HG03060 (cell line): ENCODE results near the gene CERK.

Source experiments
- ATAC-seq: cut with Tn5 transposase; IDR thresholded peaks from one replicate; pipeline ENCODE4 v1.9.1; 2021; ENCODE audit warnings: low read depth, moderate number of reproducible peaks; ENCODE audit not compliant: unreplicated experiment

Gene CERK

DNA sequence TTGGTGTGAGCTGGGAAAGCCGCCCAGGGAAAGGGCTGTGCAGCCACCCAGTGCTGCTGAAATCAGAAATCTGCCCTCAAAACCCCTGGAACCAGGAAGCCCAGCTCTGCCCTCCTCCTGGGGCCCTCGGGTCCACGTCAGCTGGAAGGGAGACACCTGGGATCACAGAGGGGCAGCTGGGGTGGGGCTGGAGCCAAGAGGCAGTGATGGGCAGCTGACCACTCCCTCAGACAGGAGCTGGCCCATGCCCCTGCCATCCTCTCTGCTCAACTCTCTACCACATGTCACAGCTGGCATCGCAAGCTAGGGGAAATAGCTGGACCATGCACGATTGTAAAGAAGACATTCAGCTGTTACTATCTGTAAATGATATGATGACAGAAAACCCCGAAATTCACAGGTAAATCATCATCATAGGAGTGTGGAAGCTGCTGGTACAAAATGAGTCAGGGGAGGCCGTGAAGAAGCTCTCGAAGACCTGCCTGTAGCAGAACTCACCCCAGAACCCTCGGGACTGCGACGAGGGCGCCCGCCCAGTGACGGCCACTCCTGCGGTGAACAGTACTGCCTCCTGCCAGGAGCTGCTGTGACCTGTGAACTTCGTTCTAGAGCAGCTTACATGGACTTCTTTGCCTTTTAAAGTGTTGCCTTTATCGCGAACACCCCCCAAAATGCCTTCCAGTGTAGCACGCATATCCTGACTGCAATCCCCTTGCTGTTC, 55.9 kb downstream of the CERK start:
- ATAC-seq = no peak

GRCh38 chr22:46681010-46681409, 57.0 kb downstream of the CERK start:
- no peak for ATAC-seq

DNA sequence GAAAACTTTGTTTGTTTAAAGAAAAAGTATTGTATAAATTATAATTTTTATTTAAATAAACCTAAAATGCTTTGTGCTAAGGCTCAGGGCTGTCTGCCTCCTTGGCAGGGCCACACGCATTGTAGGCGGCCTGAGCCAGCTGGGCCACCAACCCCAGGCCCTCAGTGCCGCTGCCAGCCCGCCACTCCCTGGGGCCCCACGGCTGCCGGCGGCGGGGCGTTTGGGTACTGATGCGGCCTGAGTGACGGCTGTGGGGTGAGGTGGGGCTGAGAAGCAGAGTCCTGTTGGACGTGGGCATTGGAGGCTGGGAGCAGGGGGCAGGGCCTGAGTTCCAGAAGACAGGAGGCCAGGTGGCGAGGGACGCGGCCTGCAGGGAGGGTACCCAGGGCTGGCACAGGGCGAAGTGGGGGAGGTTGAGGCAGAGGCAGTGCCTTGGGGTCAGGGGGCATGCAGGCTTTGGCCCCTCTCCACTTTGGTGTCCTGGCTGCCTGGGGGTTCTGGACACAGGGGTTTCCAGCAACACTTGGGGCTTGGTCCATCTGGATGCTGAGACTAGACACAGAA, 58.3 kb downstream of the CERK start:
- no peak for ATAC-seq

DNA sequence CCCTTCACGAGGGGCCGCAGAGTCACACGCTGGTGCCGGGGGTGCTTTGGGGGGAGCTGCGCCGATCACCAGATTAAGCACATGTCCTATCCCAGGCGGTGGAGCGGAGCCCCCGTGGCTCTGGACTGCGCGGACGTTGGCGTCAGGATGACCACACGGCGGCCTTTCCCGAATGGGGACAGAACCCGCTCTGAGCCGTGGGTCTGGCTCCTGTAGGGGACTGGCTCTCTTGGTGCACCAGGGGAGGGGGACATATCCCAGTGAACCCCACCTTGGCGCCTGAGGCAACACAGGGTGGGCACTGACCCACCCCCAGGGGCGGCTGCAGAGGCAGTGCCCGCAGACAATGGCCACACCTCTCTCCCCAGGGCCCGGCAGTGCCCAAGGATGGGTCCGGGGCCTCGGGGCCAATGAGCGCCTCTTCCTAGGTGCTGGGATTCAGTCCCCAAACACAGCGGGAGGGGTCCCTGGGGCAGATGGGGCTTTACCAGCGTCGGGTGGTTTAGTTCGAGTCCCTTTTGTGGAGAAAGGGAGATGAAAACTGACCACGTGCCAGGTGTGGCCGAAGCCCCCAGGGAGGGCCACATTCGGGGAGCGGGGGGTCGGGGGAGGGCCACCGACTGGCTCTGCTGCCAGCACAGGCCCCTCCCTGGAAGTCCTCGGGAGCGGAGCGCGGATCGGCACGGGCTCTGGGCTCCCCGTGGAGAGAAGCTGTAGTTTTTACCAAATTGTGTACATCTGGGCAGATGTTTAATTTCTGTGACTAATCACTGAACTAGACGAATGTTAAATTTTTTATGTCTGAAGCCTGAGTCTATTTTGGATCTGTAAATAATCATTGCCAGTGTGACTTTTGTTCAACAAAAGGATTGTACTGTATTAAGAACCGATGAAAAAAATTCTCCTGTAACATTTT, 59.0 kb downstream of the CERK start:
- no peak for ATAC-seq

GRCh38 chr22:46678003-46678657, 59.9 kb downstream of the CERK start:
- no peak for ATAC-seq

DNA sequence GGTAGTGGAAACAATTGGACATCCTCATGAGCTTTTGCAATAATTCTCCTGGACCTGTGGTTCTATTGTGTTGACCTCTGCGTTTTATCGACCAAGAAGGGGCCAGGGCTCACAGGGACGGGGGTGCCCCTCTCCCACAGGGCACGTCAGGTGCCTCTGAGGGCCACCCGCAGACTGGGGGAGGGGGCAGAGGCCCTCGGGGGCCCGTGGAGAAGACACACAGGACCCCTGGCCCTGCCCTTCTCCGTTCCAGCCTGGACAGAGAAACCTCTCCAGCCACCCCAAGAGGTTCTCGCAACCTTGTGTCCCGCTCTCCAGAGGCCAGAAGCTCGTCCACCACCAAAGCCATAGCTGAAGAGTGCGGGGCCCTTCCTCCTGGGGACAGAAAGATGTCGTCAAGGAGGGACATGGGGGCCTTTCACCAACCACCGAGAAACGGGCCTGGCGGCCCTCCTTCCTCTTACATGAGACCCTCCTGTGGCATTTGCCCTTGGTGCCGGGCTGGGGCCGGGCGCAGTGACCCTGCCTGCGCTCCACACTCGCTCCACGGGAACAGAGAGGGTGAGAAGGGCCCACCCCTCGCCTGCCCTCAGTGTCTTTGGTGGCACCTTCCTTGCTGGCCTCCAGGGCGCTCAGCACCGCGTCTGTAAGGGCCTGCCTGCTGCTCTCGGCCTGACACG, 60.6 kb downstream of the CERK start:
- no peak for ATAC-seq

DNA sequence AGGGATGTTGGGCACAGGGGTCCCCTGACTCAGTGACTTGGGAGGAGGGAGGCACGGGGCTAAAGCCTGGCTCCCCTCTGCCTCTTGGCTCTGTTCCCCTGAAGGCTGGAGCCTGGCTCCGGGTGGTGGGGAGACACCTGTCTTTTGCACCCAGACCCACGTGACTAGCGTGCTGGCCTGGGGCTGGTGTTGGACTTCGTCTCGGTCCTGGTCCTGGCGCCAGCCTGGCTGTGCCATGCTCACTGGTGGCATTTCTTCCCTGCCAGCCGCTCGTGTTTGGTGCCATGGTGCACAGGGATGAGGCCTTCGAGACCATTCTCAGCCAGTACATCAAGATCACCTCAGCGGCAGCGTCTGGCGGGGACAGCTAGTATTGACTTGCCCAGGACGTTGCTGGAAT, 61.2 kb downstream of the CERK start:
- ATAC-seq = no peak

- ATAC-seq = no peak
Measured at GRCh38 chr22:46676479-46676878, 61.6 kb downstream of the CERK start.

DNA sequence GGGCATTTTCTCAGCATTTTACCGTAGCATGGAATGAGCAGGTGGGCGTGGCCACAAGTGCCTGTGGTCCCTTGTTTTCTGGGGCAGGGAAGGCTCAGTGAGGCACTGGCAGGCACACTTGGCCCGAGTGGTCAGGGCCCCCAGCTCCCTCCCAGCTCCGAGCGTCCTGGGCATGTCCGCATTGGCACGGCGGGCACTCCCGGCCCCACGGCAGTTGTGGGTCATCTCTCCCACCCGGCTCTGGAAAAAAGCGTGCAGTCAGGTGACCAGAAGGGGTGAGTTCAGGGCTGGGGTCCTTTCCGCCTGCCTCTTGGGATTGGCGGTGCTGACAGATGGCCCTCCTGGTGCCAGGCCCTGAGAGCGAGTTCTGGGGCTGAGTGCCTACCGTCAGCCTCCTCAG, 62.1 kb downstream of the CERK start:
- no peak for ATAC-seq

DNA sequence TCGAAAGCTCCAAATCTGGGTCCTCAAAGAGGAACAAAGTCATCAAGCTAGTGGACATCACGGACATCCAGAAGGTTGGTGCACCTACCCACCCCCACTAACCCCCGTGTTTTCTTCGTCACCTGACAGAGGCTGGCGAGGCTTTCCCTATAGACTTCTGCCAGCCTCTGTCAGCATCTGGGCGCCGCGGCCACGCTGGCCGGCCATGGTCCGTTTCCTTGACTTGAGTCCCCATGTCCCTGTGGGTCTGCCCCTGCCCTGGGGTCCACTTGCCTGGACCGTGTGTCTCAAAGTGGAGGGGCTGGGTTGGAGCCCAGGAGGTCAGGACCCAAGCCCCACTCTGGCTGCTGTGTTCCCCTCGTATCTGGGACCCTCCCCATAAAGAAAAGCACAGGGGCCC, 62.6 kb downstream of the CERK start:
- no peak for ATAC-seq

DNA sequence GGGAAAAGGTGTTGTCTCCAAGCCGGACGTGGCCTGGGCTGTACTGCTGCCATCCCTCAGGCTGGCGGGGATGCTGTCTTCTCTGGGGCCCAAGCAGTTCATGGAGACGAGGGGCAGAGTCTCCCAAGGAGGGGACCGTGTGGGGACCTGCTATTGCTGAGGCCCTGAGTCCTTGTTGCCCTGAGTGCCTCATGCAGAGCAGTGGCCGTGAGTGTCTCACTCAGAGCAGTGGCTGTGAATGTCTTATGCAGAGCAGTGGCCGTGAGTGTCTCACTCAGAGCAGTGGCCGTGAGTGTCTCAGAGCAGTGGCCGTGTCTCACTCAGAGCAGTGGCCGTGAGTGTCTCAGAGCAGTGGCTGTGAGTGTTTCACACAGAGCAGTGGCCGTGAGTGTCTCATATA, 63.1 kb downstream of the CERK start:
- ATAC-seq = no peak

GRCh38 chr22:46674367-46674781, 63.7 kb downstream of the CERK start:
- ATAC-seq = no peak

GRCh38 chr22:46673662-46674236, 64.3 kb downstream of the CERK start:
- no peak for ATAC-seq

GRCh38 chr22:46673205-46673604, 64.8 kb downstream of the CERK start:
- ATAC-seq = no peak

- no peak for ATAC-seq
Measured at GRCh38 chr22:46672731-46673130, 65.3 kb downstream of the CERK start.

GRCh38 chr22:46671824-46672432, 66.1 kb downstream of the CERK start:
- no peak for ATAC-seq

DNA sequence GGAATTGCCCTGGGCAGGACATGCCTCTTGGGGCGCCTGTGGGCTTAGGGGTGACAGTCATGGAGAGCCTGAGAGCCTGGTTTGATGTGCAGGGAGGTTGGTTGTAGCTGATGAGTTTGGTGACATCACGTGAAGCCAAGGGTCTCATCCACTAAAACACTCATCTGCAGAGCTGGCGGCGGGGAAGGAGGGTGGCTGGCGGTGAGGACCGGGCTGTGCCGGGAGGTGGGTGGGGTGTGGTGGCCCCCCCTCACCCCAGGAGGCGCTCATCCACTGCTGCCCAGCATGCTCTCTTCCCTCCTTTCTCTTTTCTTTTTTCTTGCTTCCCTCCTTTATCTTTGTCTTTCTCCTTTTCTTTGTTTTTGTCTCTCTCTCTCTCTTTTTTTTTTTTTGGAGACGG, 68.9 kb downstream of the CERK start:
- no peak for ATAC-seq

GRCh38 chr22:46668116-46668515, 69.9 kb downstream of the CERK start:
- ATAC-seq = no peak

- ATAC-seq = no peak
Measured at GRCh38 chr22:46667245-46667623, 70.8 kb downstream of the CERK start.
